Renal cortical epithelial cell (primary cell): ENCODE measurements around the gene ATAD5. TPM values are rescaled to one million over a fixed set of nuclear protein-coding genes. Genes with fewer than 3 reads are reported as not detected.

Source experiments
- total RNA-seq: library from RNA; depleted of rRNA; stranded (reverse); fragments of >200 nt; gene quantifications from 2 replicates; pipeline ENCODE4 v1.2.3, GENCODE V29; 2014

The ATAD5 gene
- total RNA-seq, 1 donor from 2014 or later: 0.85 TPM

Other genes starting within 250 kb of the ATAD5 start
- gene CRLF3, start 7.3 kb upstream of the ATAD5 start, total RNA-seq: 11.9 and 23.8 TPM in 2 replicates
- gene TEFM, start 74.3 kb downstream of the ATAD5 start, total RNA-seq: 7.1 and 15.2 TPM in 2 replicates
- gene ADAP2, start 90.0 kb downstream of the ATAD5 start, total RNA-seq: 3.1 and 8.7 TPM in 2 replicates
- gene RNF135, start 139.1 kb downstream of the ATAD5 start, total RNA-seq: 6.4 and 11.9 TPM in 2 replicates